Kidney (tissue), 14 donors: Measurements from ENCODE around the gene CAMTA1. TPM values are rescaled to one million over a fixed set of nuclear protein-coding genes. Genes with fewer than 3 reads are reported as not detected.
A peak's percentile ranks its signal among the peaks of the same experiment; 100 is the strongest.

Experiments used
- DNase-seq, 5 donors: peaks; one replicate each; pipeline ENCODE4 v3.0.0-alpha.2; 2013 to 2020
- FAIRE-seq: peaks from 2 replicates; lab custom pipeline; 2012; peaks lifted over from hg19 to GRCh38; lab: Jason Lieb, UNC
- H3K27ac ChIP-seq, 2 donors: one replicate each; pipeline ENCODE4 v1.7.0; 2013; ENCODE audit warnings: low read depth in 2 of 2, low read length in 2 of 2, inconsistent platforms in 1 of 2
- H3K27me3 ChIP-seq: one replicate; pipeline ENCODE4 v1.7.1; 2013; ENCODE audit warnings: low read length, inconsistent platforms; ENCODE audit not compliant: control insufficient read depth, insufficient read depth
- H3K36me3 ChIP-seq, 3 donors: one replicate each; pipeline versions ENCODE4 v1.7.0 to v1.7.1; 2013; ENCODE audit warnings: low read length in 3 of 3, control low read depth in 1 of 3, inconsistent platforms in 1 of 3; ENCODE audit not compliant: insufficient read depth in 3 of 3, control insufficient read depth in 2 of 3
- H3K4me1 ChIP-seq, 3 donors: one replicate each; pipeline versions ENCODE4 v1.7.0 to v1.7.1; 2013; ENCODE audit warnings: low read length in 3 of 3, inconsistent platforms in 1 of 3, low read depth in 1 of 3; ENCODE audit not compliant: control insufficient read depth in 2 of 3, insufficient read depth in 2 of 3
- H3K4me3 ChIP-seq, 3 donors: one replicate each; pipeline versions ENCODE4 v1.7.0 to v1.8.1; 2013; ENCODE audit warnings: low read length in 3 of 3, control low read depth in 1 of 3, inconsistent platforms in 1 of 3
- H3K9ac ChIP-seq, 3 donors: one replicate each; pipeline versions ENCODE4 v1.7.0 to v1.7.1; 2013; ENCODE audit warnings: low read length in 3 of 3, control low read depth in 1 of 3, inconsistent platforms in 1 of 3
- H3K9me3 ChIP-seq, 3 donors: one replicate each; pipeline versions ENCODE4 v1.7.0 to v1.7.1; 2013; ENCODE audit warnings: low read length in 3 of 3, control low read depth in 1 of 3, inconsistent platforms in 1 of 3; ENCODE audit not compliant: control insufficient read depth in 2 of 3, insufficient read depth in 1 of 3
- intact Hi-C: fragments of 100-400 bp; cut with DNase I; formaldehyde crosslinking; loops from one replicate; pipeline ENCODE4 v1.11.1; 2022
- polyA plus RNA-seq: library from polyadenylated mRNA; stranded (reverse); fragments of 350-450 nt; fragmentation: Illumina TruSeq; extraction: RNeasy Lipid Tissue Mini Kit (QIAGEN cat#74804); gene quantifications from one replicate; pipeline ENCODE4 v1.2.3, GENCODE V29; 2014; ENCODE audit warnings: low read depth, low replicate concordance; ENCODE audit not compliant: insufficient read depth
- total RNA-seq: library from RNA; stranded (reverse); fragmentation: NEBNext Ultra II Directional; extraction: Animal tissue kit (Norgen Biotek cat#: 25700); gene quantifications from one replicate; pipeline ENCODE4 v1.2.1, GENCODE V29; 2021
- TF ChIP-seq, protein P1 (sequence below): IDR thresholded peaks from 3 replicates; pipeline ENCODE4 v1.5.1; 2012; ENCODE audit warnings: mild to moderate bottlenecking, moderate library complexity, borderline replicate concordance; ENCODE audit not compliant: insufficient read depth; ENCODE audit errors: extremely low read depth
- donor health status: control.
- donor health status: control.
- donor health status: control.
- donor health status: control.
- donor health status: control.
- donor health status: DM: yes; HTN: yes; CAD: no.
- donor health status: Normal renal cell carcinoma (clear cell type).

Gene CAMTA1
- total and polyA plus RNA-seq, 2 donors from 2014 or later: 79.0 to 170 TPM

DNA sequence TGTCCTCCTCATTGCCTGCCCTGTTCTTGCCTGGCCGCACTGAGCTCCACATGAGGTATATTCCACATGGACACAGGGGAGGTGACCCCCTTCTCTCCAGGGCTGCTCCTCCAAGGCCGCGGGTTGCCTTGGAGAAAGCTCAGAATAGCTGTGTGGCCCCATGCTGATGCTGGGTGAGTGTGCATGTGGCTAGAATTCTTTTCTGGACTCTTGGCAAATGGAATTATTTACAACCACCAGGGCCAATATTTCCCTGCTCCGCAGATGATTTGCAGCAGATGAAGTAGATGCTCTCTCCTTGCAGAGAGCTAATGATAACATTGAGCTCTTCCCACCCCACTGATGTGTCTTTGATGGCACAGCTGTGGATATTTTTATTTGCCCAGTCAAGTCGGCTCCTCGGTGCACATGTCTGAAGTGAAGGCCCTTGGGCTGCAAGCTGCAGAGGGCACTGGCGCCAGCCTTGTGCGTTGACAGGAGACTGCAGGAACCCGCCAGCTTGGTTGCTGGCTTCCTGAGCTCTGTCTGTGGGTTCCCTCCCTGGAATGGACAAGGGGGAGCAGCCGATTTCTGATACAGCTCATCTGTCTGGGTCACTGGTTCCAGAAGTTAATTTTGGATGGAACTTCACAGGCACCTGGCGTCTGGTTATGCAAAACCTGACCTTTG lies 581.2 kb downstream of the CAMTA1 start:
- Histone ChIP-seq H3K4me1 (peaks cover 0 to 5% (median 0%) of the 10 kb centered on the region in 3 donors), H3K27ac (no peak overlapping the region), H3K36me3 (no peaks in the 10 kb centered on the region), H3K4me3 (no peak overlapping the region), H3K9ac (no peak overlapping the region), H3K9me3 (no peaks in the 10 kb centered on the region), H3K27me3 (no peaks in the 10 kb centered on the region)
- TF ChIP-seq, protein P1, sequence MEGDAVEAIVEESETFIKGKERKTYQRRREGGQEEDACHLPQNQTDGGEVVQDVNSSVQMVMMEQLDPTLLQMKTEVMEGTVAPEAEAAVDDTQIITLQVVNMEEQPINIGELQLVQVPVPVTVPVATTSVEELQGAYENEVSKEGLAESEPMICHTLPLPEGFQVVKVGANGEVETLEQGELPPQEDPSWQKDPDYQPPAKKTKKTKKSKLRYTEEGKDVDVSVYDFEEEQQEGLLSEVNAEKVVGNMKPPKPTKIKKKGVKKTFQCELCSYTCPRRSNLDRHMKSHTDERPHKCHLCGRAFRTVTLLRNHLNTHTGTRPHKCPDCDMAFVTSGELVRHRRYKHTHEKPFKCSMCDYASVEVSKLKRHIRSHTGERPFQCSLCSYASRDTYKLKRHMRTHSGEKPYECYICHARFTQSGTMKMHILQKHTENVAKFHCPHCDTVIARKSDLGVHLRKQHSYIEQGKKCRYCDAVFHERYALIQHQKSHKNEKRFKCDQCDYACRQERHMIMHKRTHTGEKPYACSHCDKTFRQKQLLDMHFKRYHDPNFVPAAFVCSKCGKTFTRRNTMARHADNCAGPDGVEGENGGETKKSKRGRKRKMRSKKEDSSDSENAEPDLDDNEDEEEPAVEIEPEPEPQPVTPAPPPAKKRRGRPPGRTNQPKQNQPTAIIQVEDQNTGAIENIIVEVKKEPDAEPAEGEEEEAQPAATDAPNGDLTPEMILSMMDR: no peak
- peak in 2 of 5 donors; percentile 14 to 49 for DNase-seq
- intact Hi-C loops: no loop called here
- no peak for FAIRE-seq

DNA sequence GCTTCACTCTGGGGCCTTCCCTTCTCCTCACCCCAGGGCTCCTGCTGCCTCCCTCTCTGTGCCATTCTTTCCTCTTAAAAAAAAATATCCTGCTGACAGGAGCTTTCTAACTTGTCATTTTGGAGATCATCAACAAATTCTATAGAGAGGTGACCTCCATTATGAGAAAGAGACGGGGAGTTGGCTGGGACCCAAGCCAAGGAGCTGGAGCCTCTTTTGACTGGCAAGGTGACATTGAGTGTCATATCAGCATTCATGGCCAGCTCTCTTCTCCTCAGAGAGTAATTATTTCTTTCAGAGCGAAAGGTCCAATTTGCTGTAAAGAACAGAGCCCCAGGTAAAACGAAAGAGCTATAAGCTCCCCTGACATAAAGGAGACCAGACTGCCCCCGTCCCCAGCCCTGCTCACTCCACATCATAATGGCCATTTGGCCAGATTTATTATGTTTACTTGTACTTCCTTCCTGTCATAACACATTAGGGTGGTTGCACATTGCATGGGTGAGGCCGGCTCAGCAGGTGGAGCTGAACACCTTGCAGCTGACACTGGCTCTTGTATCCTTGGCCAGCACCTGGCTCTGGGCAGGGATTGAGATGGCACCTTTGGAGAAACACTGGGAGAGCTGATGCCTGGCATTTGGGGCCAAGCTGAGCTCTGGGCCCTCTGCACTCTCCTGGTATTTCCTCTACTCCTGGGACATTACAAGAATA lies 581.9 kb downstream of the CAMTA1 start:
- intact Hi-C loops: no loop called here
- FAIRE-seq (no peak), DNase-seq (peak in 1 of 5 donors; percentile 70)
- no peak overlapping the region for H3K4me3 ChIP-seq
- peaks cover 0 to 5% (median 0%) of the 10 kb centered on the region in 3 donors for H3K4me1 ChIP-seq
- H3K36me3 ChIP-seq: no peaks in the 10 kb centered on the region
- TF ChIP-seq, protein P1: no peak
- H3K9ac ChIP-seq: no peak overlapping the region
- H3K9me3 ChIP-seq: no peaks in the 10 kb centered on the region
- no peaks in the 10 kb centered on the region for H3K27me3 ChIP-seq
- no peak overlapping the region for H3K27ac ChIP-seq

- H3K27ac ChIP-seq: no peak overlapping the region
- TF ChIP-seq, protein P1: no peak
- FAIRE-seq: no peak
These were observed 584.6 kb downstream of the CAMTA1 start for GRCh38 chr1:7369866-7370265.

More at GRCh38 chr1:7369866-7370265, 584.6 kb downstream of the CAMTA1 start:
- peak in 1 of 5 donors; percentile 27 for DNase-seq
- Histone ChIP-seq H3K4me1 (peaks cover 0 to 5% (median 0%) of the 10 kb centered on the region in 3 donors), H3K9ac (no peak overlapping the region), H3K27me3 (no peaks in the 10 kb centered on the region), H3K36me3 (no peaks in the 10 kb centered on the region), H3K4me3 (no peak overlapping the region), H3K9me3 (no peaks in the 10 kb centered on the region)
- intact Hi-C loops: no loop called here
